AML-193 (cell line): ENCODE results near the gene USP36.
"Not testable (repeated sequence)": the region's sequence is repeated elsewhere in the genome, so short reads cannot be mapped to it uniquely, and the experiment has no call there.

ENCODE experiments used
- DNase-seq, 2 experiments: peaks; one replicate each; lab custom pipeline; 2025; lab: John Stamatoyannopoulos, UW

The USP36 gene

GRCh38 chr17:78840780-78841611, at the start of gene USP36:
Gene USP36 (minus strand): TSS chr17:78840814. CDS start chr17:78836363, 4,451 bp downstream.
- DNase-seq = peak; percentile 98 to 99

GRCh38 chr17:78890096-78890495, 49.5 kb upstream of the USP36 start:
- DNase-seq = not testable (repeated sequence)

GRCh38 chr17:78889531-78889930, 48.9 kb upstream of the USP36 start:
- no peak for DNase-seq

GRCh38 chr17:78888941-78889518, 48.4 kb upstream of the USP36 start:
- no peak for DNase-seq

- no peak for DNase-seq
Observed at GRCh38 chr17:78886954-78887353, 46.3 kb upstream of the USP36 start.

DNA sequence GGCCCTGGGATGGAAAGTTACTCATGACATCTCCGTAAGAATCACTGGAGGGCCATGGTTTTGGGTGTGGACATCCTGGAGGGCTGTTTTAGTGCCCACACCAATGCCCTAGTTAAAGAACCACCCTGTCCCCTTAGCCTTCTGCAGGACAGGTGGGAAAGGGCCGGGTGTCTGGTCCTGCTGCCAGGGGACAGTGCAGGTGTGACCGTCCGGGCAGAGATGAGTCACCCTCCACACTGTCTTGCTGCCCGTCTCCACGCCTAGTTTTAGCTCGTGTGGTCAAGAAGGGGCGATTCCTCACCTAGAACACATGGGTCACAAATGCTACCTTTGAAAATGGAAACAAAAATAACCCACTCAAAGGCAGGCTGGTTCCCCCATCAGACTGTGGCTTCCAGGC, 45.3 kb upstream of the USP36 start:
- DNase-seq = no peak

- no peak for DNase-seq
Observed at GRCh38 chr17:78884876-78885667, 44.5 kb upstream of the USP36 start.

- no peak for DNase-seq
Observed at GRCh38 chr17:78884148-78884825, 43.7 kb upstream of the USP36 start.

DNA sequence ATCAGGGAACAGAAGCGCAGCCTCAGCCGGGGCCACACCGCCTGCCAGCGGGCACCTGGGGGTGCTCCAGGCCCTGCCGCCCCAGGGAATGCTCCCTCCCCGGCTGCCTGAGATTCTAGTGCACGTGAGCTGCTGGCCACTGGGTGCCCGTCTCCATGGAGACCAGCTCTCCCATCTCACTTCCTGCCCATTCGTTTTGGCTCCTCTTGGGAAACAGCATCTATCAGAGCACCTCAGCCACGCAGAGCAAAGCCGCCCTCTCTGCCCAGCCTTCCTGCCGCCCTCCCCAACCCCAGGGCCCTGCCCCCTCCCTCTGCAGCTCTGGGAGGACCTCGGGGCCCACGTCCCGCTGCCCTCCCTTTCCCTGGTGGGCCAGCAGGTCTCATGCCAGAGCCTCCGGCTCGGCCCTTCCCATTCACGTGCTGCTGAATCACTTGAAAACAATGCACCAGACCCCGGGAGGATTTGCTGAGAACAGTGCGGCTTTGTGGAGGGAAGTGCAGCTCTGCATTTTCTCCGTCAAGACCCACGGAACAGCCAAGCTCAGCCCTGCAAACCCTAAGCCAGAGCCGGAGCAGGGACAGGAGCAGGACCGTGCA, 43.0 kb upstream of the USP36 start:
- no peak for DNase-seq

DNA sequence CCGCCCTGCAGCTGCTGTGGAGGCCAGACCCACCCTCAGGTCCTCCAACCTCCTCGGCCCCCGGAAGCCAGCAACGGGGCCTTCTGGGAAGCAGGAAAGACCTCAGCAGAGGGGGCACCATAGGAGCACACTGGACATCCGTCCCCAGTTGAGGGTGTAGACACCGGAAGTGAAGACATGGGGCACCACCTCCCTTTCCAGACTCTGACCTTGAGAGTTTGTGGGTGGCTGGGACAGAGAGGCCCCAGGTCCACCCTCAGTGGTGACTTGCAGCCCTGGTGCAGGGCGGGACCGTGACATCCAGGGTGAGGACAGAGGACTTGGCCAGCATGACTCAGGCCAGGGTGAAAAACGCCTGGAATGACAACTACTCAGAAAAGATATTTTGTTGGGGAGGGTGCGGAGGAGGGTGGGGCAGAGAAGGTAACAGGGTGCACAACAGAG, 42.5 kb upstream of the USP36 start:
- DNase-seq = no peak

- DNase-seq = no peak
Observed at GRCh38 chr17:78882540-78883088, 42.0 kb upstream of the USP36 start.

GRCh38 chr17:78879635-78880186, 39.1 kb upstream of the USP36 start:
- DNase-seq = no peak

DNA sequence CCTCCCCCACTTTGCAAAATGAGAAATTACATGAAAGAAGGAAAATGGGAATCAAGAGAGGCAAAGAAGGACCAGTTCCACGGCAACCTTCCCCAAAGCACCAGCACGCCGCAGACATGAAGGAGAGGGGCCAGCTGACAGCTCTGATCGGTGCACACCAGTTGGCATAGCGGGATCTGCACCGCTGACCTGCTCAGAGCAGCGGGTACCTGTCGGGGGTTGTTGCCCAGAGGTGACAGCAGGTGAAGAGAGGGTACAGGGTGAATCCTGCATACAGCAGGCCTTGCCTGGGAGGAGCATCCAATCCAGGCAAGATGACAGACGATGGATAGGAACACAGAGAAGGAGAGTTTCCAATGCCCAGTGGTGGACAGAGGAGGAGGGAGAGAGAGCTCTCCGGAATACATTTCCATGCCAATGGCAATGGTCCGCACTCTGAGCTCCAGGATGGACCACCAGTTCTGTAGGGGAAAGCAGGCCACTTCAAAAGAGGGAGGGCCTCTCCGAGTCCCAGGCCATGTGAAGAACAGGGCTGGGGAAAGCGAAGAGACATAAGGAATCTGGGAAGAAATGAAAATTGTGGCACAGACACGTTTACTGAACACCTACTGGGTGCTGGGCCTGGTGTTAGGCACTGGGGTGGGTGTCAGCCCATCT, 38.4 kb upstream of the USP36 start:
- no peak for DNase-seq

DNA sequence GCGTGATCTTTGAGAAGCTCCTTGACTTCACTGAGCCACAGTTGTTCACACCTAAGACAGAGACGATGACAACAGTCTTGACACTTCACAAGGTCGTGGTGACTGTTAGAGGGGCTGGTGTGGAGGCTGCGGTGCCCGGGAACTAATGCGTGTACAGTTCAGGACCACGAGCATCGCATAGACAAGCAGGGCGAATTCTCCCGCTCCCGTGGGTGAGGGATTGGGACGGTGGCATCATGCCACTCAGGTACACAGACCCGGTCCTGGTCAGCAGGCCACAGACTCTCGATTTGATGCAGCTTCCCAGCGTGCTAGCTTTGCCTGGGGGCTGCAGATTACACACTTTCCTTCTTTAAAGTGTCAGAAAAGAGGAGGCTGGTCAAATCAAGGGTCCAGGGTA, 37.6 kb upstream of the USP36 start:
- DNase-seq = no peak

GRCh38 chr17:78876954-78877517, 36.4 kb upstream of the USP36 start:
- not testable (repeated sequence) for DNase-seq

- no peak for DNase-seq
Observed at GRCh38 chr17:78876094-78876597, 35.5 kb upstream of the USP36 start.

GRCh38 chr17:78875363-78876093, 34.9 kb upstream of the USP36 start:
- DNase-seq = peak in 1 of 2 experiments; percentile 20

- no peak for DNase-seq
Observed at GRCh38 chr17:78873519-78874340, 33.1 kb upstream of the USP36 start.
